Stimulated activated CD4-positive, alpha-beta T cell treated with anti-CD3 and anti-CD28 coated beads, Interleukin-12 subunit alpha, Interleukin-12 subunit beta, amount 100 ng/mL, for 48 hours (primary cell): Measurements from ENCODE around the gene SPINT3.

ENCODE experiments used
- DNase-seq, 3 donors: peaks; one replicate each; pipeline ENCODE4 v3.0.0-alpha.2; 2020; ENCODE audit warnings: low read depth in 2 of 3, low spot score in 1 of 3

The SPINT3 gene, protein sequence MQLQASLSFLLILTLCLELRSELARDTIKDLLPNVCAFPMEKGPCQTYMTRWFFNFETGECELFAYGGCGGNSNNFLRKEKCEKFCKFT

DNA sequence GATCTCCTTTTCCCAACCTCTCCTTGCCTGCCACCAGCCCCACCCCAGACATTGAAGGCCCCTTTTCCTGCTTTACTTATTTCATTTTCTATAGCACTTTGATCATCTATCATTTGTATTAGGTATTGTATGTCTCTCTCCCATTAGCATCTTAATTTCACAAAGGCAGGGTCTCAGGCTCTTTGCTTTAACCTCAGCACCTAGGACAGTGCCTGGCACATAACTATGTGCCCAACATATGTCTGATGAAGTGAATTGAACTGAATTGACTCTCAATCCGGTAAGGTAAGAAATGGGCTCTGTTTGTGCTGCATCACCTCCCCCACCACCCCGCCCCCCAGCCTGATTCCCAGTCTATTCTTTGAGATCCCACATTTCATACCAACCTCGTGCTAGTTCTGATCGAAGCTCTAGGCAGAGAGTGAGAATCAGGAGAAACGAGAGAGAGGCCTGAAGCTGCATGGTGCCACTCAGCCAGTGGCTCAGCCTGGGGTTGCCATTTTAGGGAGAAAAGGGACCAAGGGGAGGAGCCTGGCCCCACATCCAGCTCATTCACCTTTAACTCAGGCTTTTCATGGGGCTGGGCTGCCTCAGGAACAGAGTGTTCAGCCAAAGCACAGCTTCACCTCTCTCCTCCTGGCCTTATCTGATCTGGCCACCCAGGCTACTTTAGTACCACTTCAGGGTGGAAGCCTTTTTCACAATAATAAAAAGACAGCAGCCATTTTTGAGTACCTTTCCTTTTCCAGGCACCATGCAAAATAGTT, at the start of gene SPINT3:
Gene SPINT3 (minus strand): TSS at position 476 of the 767 bp plus-strand sequence. CDS start 14 bp downstream, at position 462.
- DNase-seq, result no peak

DNA sequence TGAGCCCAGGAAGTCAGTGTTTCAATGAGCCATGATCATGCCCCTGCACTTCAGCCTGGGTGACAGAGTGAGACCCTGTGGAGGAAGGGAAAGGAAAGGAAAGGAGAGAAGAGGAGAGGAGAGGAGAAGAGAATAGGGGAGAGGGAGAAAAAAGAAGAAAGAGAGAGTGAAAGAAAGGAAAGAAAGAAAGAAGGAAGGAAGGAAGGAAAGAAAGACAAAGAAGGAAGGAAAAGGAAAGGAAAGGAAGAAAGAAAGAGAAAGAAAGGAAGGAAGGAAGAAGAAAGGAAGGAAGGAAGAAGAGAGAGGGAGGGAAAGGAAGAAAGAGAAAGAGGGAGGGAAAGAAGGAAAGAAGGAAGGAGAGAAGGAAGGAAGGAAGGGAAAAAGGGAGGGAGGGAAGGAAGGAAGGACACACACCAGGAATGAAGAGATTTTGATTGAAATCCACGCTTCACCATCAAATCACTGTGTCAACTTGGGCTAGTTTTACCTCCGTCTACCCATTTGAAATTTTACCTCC, 49.4 kb upstream of the SPINT3 start:
- DNase-seq, result no peak

DNA sequence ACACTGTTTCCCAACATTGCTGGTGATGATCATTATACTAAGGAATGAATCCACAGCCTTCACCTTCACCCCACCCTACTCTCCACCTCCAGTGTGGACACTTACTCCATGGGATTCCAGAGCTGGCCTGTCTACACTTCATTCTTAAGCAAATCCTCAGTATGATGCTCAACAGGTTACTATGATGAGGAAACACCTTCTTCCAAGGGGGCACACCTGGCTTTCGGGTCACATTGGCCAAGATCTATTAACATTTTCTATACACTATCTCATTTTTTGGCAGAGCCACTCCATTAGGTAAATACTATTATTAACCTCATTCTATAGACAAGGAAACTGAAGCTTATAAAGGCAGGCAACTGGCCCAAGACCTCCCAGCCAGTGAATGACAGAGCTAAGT, 39.8 kb upstream of the SPINT3 start:
- DNase-seq, result no peak

DNA sequence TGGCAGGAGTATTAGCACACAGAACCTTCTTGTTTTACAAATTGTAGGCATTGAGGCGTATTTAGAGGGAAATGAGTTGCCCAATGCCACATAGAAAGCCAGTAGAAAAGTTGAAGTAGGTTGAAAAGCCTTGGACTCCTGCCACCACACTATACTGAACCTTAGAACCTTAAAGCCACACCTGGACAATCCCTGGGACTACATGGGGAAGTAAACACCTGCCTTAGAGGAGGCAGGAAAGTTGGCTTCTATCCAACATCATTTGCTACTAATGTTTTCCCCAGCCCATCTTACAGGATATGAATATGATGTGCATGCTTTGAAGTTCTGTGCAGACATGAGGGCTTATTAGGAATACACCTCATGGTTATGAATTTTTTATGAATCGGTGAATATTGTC, 37.0 kb upstream of the SPINT3 start:
- DNase-seq, result no peak

DNA sequence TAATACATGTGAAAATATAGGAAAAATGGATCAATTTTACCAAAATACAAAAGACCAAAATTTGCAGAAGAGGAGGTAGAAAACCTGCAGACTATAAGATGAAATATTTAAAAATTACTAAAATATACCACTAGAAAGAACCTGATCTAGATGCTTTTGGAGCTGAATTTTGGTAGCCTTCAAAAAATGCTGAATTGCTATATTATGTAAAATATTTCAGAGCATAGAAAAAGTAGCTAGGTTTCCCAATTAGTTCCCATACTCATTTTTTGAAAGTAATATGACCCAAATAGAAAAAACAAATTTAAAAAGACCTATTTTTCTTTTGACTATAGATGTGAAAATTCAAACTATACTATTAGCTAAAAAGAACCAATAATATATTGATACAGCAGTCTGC, 35.3 kb upstream of the SPINT3 start:
- no peak for DNase-seq

DNA sequence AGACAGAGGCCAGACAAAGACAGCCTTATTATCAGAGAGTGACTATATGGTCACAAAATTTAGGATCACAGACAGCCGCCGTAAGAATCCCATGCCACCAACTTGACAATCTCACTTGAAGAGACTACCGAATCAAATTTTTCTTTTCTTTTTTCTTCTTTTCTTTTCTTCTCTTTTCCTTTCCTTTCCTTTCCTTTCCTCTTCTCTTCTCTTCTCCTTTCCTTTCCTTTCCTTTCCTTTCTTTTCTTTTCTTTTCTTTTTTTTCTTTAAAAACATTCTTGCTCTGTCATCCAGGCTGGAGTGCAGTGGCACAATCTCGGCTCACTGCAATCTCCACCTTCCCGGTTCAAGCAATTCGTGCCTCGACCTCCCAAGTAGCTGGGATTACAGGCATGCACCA, 33.0 kb upstream of the SPINT3 start:
- DNase-seq, result no peak

DNA sequence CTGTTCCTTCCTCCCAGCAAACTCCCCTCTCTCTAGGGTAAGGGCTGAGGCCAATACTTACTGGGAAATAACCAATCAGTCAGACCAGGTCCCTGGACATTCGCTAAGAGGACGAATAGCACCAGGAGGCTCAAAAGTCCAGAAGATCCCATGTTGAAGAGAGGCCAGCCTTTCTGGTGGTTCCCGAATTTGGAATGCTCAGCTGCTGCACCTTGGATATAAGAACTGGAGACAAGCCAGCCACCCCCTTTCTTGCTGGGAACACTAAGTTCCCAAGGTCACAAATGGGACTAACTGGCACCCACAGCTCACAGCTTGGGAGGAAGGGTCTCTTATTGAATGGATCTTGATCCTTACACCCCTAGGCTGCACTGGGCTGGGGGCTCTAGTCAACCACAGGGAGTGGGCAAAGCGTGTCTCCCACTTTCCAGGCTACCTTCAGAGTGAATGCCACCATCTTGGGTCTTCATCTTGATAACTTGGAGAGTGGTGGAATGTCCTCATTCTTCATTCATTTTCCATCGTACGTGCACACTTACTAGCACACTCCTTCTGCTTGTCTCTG, 31.9 kb upstream of the SPINT3 start, which contains the start of gene EPPIN:
Gene EPPIN (minus strand): TSS at position 196 of the 565 bp plus-strand sequence. CDS start 44 bp downstream, at position 152.
- DNase-seq, result no peak

DNA sequence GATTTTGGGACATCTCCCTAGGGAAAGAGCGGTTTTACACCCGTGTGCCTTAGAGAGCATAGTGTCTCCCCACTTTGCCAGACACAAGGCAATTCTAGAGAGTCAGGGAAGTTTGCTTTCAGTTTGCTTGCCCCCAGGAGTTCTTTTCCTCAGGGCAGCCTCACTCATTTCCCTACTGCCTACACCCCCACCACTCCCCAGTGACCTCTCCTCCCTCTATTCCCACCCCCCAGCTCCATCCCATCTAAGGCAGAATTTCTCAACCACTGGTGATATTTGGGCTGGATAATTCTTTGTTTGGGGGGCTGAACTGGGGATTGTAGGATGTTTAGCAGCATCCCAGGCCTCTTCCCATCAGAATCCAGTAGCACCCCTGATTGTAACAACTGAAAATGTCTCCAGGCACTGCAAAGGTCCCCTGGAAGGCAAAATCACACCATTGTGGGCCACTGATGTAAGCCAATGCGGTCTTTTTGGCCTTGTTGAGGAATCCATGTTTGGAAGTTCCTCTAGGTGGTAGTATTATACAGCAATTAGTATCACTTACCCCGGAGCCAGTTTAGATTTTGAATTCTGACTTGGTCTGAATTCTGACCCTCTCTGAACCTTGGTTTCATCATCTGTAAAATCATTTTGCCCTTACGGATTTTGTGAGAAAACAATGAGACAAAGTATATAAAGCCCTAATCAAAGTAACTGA, 30.5 kb upstream of the SPINT3 start:
- no peak for DNase-seq

DNA sequence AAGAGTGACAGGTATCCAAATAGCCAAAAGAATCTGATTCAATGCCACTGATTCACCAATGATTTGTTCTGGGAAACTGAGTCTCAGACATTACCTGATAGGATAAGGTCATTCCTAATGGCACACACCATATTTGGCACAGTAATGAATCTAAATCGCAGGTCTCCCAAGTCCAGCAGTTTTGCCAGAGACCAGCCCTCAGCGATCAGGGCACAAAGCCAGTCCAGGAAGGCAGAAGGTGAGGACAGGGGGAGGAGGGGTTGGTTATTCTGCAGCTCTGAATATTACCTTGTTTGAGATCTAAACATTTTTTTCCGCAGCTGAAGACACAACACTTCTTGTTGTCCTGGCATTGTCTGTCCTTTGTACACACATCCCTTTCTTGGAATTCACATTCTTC, 29.9 kb upstream of the SPINT3 start:
- no peak for DNase-seq

DNA sequence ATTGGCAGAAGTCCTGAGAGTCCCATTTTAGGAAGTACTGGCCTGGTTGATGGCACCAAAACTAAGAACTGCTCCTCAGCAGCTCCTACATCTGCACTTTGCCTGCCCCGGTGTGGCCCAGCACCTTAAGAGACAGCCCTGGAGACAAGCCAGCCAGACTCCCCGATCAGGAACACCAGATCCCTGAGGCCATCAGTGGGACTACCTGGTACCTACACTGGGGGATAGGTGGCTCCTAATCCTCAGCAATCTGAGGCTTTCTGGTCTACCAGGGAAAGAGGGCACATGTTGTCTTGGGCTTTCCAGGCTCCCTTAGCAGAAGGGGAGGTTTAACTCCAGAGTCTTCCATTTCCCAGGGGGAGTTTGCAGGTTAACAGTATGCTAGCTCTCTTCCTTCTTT, 24.0 kb upstream of the SPINT3 start, which contains the start of gene WFDC6:
Gene WFDC6 (minus strand): TSS at position 101 of the 400 bp plus-strand sequence. CDS start 75 bp downstream, at position 26.
- DNase-seq, result no peak

DNA sequence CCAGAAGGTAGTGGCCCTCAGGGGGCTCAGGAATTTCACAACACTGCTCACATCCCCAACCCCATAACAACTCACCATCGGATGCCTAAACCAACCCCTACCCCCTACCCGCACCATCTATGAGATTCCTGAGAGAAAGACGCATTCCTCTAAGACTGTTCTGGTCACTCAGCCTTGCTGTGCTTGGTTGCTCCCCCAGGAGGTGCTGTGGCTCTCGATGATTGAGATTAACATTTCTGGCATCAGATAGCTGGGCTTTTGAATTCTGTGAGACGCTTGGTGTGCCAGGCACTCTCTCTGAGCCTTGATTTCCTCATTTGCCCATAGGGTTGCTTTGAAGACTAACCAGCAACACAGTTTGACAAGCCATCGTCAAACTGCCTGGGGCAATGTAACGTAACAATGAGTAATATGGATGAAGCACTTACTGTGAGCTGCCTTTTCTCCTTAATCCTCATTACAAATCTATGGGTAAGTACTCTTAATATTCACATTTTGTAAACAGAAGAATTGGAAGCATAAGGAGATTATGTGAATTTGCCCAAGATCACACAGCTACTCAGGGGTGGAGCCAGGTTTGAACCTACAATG, 22.9 kb upstream of the SPINT3 start:
- no peak for DNase-seq

DNA sequence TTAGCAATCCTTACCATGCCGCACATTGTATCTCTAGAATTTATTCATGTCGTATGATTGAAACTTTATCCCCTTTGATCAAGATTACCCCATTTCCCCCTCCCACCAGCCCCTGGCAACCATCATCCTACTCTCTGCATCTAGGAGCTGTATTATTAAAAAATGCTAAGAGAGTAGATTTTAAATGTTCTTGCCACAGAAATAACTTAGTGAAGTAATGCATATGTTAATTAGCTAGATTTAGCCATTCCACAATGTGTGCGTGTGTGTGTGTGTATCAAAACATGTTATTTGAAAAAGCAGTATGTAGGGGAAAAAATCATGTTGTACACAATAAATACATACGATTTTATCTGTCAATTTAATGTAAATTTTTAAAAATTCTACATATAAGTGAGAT, 11.9 kb upstream of the SPINT3 start:
- no peak for DNase-seq

DNA sequence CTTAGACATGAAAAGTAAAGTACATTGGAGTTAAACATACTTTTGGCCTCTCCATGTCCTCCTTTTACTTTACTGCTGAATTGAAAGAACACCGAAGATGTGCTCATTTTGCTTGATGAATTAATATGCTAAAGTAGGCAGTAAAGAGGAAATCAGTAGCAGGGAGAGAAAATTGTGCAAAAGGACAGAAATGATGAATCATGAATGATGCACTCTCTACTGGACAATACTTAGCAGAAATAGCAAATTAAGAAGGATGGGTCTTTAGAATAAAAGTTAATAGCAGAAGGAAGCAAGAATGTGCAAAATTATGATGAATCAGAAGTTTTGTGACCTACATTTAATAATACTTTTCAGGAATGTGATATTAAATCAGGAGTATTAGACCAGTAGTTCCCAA, 8.4 kb upstream of the SPINT3 start:
- DNase-seq, result no peak

DNA sequence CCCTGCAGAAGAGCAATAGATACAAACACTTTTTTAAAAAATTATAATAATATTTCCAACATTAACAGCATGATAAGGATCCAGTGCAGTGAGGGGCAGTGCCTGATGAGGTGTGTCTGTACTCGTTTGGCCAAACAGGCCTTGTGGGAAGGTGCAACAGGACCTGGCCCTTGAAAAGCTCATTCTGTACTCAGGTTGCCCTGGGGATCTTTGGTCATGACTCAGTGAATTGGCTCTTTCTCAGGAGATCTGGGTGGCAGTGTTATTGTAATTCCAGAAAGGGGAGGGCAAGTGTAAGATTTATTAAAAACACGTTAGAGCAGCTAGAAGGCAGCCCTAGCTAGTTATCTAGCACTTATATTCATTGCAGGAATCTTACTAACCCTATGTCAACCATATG, 2.9 kb upstream of the SPINT3 start:
- DNase-seq, result no peak

DNA sequence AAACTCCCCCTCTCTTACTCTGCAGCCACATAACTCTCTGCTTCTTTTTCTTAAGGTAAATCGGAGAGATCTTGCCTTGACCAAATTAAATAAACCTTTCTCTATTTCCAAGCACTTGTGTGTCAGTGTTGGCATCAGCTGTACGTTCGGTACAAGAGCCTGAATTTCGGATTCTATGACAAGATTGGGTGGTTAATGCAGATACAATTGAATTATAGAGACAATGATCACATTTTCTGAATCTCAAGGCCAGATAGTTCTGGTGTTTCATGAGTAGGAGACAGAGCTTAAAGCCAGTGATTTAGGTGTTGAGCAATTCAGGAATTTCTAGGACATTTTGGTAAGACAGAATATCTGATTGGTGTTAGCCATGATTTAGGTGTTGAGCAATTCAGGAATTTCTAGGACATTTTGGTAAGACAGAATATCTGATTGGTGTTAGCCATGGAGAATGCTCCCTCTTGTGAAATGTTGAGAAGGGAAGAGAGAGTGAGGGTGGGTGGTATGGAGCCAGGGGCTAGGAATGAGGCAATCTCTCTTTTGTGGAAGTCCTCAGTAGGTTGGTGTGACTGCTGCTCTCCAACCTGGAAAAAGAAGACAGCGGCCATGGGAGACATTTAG, 5.1 kb downstream of the SPINT3 start:
- no peak for DNase-seq

DNA sequence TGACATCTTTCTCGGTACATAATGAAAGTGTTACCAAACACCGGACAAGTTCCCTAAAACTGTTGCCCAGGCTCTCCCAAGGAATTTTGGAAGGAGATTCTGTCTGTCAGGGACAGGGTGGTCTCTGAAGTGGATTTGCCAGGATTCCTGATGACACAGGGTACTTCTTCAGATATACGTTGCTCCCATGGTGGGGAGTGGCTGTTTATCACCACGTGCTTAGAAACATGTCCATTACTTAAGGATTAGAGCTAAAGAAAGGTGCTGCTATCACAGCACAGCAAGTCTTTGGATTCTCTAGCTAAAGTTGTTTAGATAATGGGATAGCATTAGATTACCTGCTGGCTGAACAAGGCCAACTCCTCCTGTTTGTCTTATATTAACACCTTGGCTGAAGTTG, 6.3 kb downstream of the SPINT3 start:
- DNase-seq, result no peak

DNA sequence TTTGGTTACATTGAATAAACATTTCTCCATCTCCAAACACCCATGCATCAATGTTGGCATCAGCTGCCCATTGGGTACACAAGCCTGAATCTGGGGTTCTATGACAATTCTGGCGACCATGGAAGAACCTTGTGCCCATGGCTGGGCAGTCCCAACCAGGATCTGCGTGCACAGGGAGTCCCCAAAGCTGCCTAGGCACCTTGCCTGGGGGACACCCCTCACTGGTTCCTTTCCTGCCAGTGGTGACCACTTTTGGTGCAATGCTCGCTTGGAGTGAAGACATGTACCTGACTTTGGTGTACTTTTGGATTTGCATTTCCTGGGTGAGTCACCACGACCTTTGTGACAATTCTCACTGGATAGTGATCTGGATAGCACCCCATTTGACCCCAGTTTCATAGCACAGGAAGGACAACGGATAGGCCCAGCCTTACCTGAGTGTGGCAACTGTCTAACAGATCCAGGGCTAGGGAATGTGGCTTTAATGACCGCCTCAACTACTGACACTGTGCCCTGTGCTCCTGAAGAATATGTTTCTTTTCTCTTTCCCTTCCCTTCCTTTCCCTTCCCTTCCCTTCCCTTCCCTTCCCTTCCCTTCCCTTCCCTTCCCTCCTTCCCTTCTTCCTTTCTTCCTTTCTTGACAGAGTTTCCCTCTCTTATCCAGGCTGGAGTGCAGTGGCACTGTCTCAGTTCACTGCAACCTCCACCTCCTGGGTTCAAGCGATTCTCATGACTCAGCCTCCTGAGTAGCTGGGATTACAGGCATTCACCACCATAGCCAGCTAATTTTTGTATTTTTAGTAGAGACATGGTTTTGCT, 7.1 kb downstream of the SPINT3 start:
- no peak for DNase-seq

DNA sequence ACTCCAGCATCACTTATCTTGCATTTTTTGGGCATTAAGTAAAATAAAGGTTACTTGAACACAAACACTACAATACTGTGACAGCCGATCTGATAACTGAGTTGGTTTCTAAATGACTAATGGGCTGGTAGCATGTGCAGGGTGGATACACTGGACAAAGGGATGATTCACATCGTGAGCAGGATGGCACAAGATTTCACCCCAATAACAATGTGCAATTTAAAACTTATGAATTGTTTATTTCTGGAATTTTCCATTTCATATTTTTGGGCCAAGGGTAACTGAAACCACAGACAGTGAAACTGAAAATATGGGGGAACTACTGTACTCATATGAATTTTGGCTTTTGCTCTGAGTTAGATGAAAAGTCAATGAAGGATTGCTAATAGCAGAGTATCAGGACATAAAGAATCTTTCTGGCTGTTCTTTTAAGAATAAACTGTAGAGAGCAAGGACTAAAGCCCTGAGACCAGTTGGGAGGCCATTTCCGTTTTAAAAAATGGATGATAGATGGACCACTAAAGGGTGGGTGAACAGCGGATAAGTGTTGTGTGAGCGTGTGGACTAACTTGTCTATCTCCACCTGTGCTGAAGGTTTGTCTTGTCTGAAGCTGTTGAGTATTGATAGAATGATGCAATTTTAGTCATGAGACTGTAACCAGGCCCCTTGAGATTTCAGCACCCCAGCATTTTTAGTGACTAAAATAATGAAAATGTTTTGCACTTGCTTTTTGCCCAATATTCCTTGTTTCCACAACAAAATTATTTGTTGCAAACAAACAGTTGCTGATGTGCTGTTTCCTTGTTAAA, 8.2 kb downstream of the SPINT3 start:
- no peak for DNase-seq

DNA sequence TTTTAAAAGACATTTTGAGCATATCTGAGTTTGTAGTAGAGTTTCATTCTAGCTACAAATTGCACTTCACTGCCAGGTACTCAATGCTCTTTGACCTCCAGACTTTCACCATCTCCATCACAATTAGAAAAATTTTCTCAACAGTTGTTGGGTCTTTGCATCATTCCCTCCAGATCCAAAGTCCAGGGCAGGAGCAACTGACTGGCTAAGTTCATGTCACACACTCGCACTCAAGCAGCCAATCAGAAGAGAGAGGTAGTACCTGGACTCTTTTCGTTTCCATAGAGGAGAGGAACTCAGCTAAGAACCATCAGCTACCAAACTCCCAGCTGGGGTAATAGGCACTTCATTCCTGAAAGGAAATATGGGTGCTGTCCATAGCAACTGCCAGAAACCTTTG, 9.0 kb downstream of the SPINT3 start:
- no peak for DNase-seq
